Activated CD8-positive, alpha-beta memory T cell treated with anti-CD3 and anti-CD28 coated beads for 36 hours (primary cell): ENCODE measurements around the gene USP5. TPM values are rescaled to one million over a fixed set of nuclear protein-coding genes. Genes with fewer than 3 reads are reported as not detected.
"Not testable (repeated sequence)": the region's sequence is repeated elsewhere in the genome, so short reads cannot be mapped to it uniquely, and the experiment has no call there.

ENCODE experiments used
- CTCF ChIA-PET: fragments of 350-600 bp; sonication (Branson Sonifier 250); formaldehyde crosslinking; loops from one replicate; lab custom pipeline; 2021; ENCODE audit warnings: antibody characterized with exemption; lab: Charles Lee
- POLR2A ChIA-PET: fragments of 350-600 bp; sonication (Branson Sonifier 250); formaldehyde crosslinking; loops from one replicate; lab custom pipeline; 2021; ENCODE audit warnings: antibody characterized with exemption; lab: Charles Lee
- total RNA-seq, 2 experiments: library from RNA; stranded (reverse); gene quantifications; one replicate each; pipeline ENCODE4 v1.2.3, GENCODE V29; 2021

Gene USP5
- total RNA-seq, 2 experiments from 2014 or later: 151 to 152 TPM

DNA sequence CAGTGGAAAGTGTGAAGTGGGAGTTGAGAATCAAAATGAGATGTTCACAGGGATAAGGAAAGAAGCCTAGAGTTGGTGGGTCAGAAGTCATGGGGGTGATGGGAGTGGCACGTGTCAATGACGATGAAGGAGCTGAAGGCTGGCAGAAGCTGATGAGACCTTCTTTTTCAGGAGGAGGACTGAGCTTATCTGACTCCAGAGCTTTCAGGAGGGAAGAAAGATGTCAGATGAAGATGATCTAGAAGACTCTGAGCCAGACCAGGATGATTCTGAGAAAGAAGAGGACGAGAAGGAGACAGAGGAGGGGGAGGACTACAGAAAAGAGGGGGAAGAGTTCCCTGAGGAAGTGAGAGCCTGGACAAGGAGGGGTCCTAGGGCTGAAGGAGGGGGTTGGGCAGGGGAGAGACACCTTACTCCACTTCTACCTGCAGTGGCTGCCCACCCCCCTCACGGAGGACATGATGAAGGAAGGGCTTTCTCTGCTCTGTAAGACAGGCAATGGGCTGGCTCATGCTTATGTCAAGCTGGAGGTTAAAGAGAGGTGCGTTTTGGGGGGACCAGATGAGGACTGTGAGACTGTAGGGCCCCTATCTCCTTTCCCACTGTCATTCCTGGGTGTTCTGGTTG lies 53.6 kb downstream of the USP5 start:
- POLR2A ChIA-PET: interaction anchor here (0.6 to 1.2 kb wide), 4 partner anchors 14 to 25 kb away, joined by 3 to 5 read pairs (median 4); no protein-coding TSS in a partner anchor
- CTCF ChIA-PET: interaction anchor here (0.5 to 3.0 kb wide), 4 partner anchors 14 to 43 kb away, joined by 3 to 17 read pairs (median 6); partner anchors contain the start of gene SPSB2

DNA sequence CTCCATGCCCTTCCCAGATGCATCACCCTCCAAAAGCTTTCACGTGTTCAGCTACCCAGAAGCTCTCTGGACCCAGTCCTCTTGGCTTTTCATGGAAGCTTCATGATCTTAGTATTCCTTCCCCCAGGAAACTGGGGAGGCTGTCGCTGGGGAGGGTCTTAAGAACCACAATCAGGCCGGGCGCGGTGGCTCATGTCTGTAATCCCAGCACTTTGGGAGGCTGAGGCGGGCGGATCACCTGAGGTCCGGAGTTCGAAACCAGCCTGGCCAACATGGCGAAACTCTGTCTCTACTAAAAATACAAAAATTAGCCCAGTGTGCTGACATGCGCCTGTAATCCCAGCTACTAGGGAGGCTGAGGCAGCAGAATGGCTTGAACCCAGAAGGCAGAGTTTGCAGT lies 56.2 kb downstream of the USP5 start:
- CTCF ChIA-PET: interaction anchor here (2.7 to 2.9 kb wide), 2 partner anchors 36 to 39 kb away, joined by 7 to 9 read pairs; no protein-coding TSS in a partner anchor
- POLR2A ChIA-PET: not testable (repeated sequence)

GRCh38 chr12:6909421-6910145 lies 57.6 kb downstream of the USP5 start:
- ChIA-PET POLR2A (no interaction called here), CTCF (interaction anchor here (1.2 to 2.9 kb wide), 2 partner anchors 14 to 40 kb away, joined by 4 to 9 read pairs; no protein-coding TSS in a partner anchor)

DNA sequence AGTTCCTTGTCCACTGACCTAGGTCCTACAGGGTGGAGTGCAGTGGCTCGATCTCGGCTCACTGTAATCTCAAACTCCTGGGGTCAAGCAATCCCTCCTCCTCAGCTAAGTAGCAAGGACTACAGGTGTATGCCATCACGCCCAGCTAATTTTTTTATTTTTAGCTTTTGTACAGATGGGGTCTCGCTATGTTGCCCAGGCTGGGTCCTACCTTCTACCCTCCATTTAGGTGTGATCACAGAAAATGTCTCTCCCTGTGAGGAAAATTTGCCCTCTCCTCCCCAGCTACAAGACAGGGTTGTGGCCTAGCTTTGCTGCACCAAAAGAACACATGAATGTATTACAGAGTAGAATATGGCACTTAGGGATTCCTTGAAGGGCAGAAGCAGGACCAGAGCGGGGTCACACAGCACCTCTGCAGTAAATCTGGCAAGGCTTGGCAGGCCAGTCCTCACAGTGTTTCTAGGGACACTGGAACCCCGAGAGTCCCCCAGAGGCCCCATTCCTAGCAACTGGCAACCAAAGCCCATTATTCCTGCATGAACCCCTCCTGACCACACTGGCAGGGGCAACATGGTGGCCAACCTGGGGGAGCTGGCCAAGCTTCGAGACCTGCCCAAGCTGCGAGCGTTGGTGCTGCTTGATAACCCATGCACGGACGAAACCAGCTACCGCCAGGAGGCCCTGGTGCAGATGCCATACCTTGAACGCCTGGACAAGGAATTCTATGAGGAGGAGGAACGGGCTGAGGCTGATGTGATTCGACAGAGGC lies 60.4 kb downstream of the USP5 start:
- CTCF ChIA-PET: interaction anchor here (1.1 to 2.4 kb wide), 3 partner anchors 40 to 348 kb away, joined by 3 to 6 read pairs (median 3); partner anchors contain the start of genes MLF2 and SPSB2
- POLR2A ChIA-PET: interaction anchor here (0.6 kb wide), 1 partner anchor 14 kb away, joined by 3 read pairs; no protein-coding TSS in a partner anchor

GRCh38 chr12:6914246-6914946 lies 62.4 kb downstream of the USP5 start, which contains the start of gene ENO2:
Gene ENO2 (plus strand): TSS chr12:6914580. CDS start chr12:6915833, 1,253 bp downstream.
- ChIA-PET CTCF (interaction anchor here (0.6 to 2.6 kb wide), 7 partner anchors 10 to 42 kb away, joined by 3 to 10 read pairs (median 4); partner anchors contain the start of genes C12orf57, RNU7-1 and SPSB2), POLR2A (interaction anchor here (1.0 to 1.3 kb wide), 6 partner anchors 11 to 32 kb away, joined by 3 to 8 read pairs (median 4); partner anchors contain the start of gene C12orf57)

GRCh38 chr12:6914947-6915788 lies 63.2 kb downstream of the USP5 start:
- ChIA-PET CTCF (interaction anchor here (0.6 to 2.6 kb wide), 7 partner anchors 9 to 28 kb away, joined by 3 to 10 read pairs (median 3); partner anchors contain the start of genes C12orf57 and RNU7-1), POLR2A (interaction anchor here (1.0 to 1.3 kb wide), 4 partner anchors 10 to 31 kb away, joined by 3 to 8 read pairs (median 4); no protein-coding TSS in a partner anchor)

- ChIA-PET POLR2A (no interaction called here), CTCF (interaction anchor here (0.6 to 2.6 kb wide), 4 partner anchors 9 to 22 kb away, joined by 3 to 8 read pairs (median 4); no protein-coding TSS in a partner anchor)
Observed at GRCh38 chr12:6915789-6916285, 63.9 kb downstream of the USP5 start.

Other genes starting within 250 kb of the USP5 start
- gene CHD4, start 244.8 kb upstream of the USP5 start, total RNA-seq: 100 to 1,000 TPM; 276 to 283 TPM
- gene LPAR5, start 216.2 kb upstream of the USP5 start, total RNA-seq: 1 to 10 TPM; 8.3 to 9.0 TPM
- under 1 TPM; 0.88 to 0.95 TPM for gene ACRBP, start 204.7 kb upstream of the USP5 start, total RNA-seq
- 10 to 100 TPM; 10.8 to 13.3 TPM for gene ING4, start 189.0 kb upstream of the USP5 start, total RNA-seq
- 10 to 100 TPM; 59.3 to 59.8 TPM for gene ZNF384, start 162.8 kb upstream of the USP5 start, total RNA-seq
- gene PIANP, start 151.3 kb upstream of the USP5 start, total RNA-seq: under 1 TPM; 0.55 to 0.80 TPM
- 10 to 100 TPM; 43.5 to 46.1 TPM for gene COPS7A, start 128.1 kb upstream of the USP5 start, total RNA-seq
- 100 to 1,000 TPM; 144 to 150 TPM for gene MLF2, start 99.0 kb upstream of the USP5 start, total RNA-seq
- gene PTMS, start 85.8 kb upstream of the USP5 start, total RNA-seq: 10 to 100 TPM; 87.1 to 97.7 TPM
- 100 to 1,000 TPM; 324 to 331 TPM for gene LAG3, start 79.6 kb upstream of the USP5 start, total RNA-seq
- gene CD4, start 62.6 kb upstream of the USP5 start, total RNA-seq: 1 to 10 TPM; 1.4 to 1.6 TPM
- gene GPR162, start 30.3 kb upstream of the USP5 start, total RNA-seq: under 1 TPM; 0.21 to 0.44 TPM
- 1 to 10 TPM; 1.8 TPM for gene P3H3, start 23.7 kb upstream of the USP5 start, total RNA-seq
- gene GNB3, start 11.2 kb upstream of the USP5 start, total RNA-seq: under 1 TPM; 0.32 to 0.63 TPM
- 10 to 100 TPM; 50.0 to 53.1 TPM for gene CDCA3, start 864 bp upstream of the USP5 start, total RNA-seq
- 1,000 to 10,000 TPM; 1,928 to 1,984 TPM for gene TPI1, start 15.4 kb downstream of the USP5 start, total RNA-seq
- 1 to 10 TPM; 3.3 to 4.6 TPM for gene SPSB2, start 21.2 kb downstream of the USP5 start, total RNA-seq
- gene LRRC23, start 52.7 kb downstream of the USP5 start, total RNA-seq: 1 to 10 TPM; 3.1 to 6.0 TPM
- gene ENO2, start 62.4 kb downstream of the USP5 start, total RNA-seq: 100 to 1,000 TPM; 171 to 175 TPM
- gene ATN1, start 75.8 kb downstream of the USP5 start, total RNA-seq: 10 to 100 TPM; 44.1 to 44.3 TPM
- gene RNU7-1, start 91.7 kb downstream of the USP5 start, total RNA-seq: not detected
- gene C12orf57, start 91.9 kb downstream of the USP5 start, total RNA-seq: 100 to 1,000 TPM; 234 to 239 TPM
- gene PTPN6, start 99.2 kb downstream of the USP5 start, total RNA-seq: 100 to 1,000 TPM; 436 to 441 TPM
- 100 to 1,000 TPM; 509 to 511 TPM for gene PHB2, start 118.5 kb downstream of the USP5 start, total RNA-seq
- 100 to 1,000 TPM; 152 to 162 TPM for gene EMG1, start 118.8 kb downstream of the USP5 start, total RNA-seq
- gene LPCAT3, start 166.3 kb downstream of the USP5 start, total RNA-seq: 10 to 100 TPM; 26.1 TPM
- gene C1S, start 208.6 kb downstream of the USP5 start, total RNA-seq: 1 to 10 TPM in 1 of 2 experiments, under 1 TPM in 1; 0.65 to 1.0 TPM
- 1 to 10 TPM in 1 of 2 experiments, under 1 TPM in 1; 0.84 to 1.2 TPM for gene C1R, start 240.3 kb downstream of the USP5 start, total RNA-seq